MM.1S (cell line): ENCODE measurements around the gene OTX1.

Experiments
- EZH2 ChIP-seq: fragments of 300-600 bp; sonication (generic); optimal IDR thresholded peaks from 2 replicates; pipeline ENCODE3; 2017; ENCODE audit warnings: low read depth, mild to moderate bottlenecking, antibody characterized with exemption, low read length, mixed read lengths
- EZH2phosphoT487 ChIP-seq: fragments of 300-600 bp; sonication (generic); IDR thresholded peaks from 2 replicates; pipeline ENCODE4 v1.6.1; 2018; ENCODE audit warnings: antibody characterized with exemption, low read length
- TF ChIP-seq, protein P1 (sequence below): fragments of 300-600 bp; sonication (generic); IDR thresholded peaks from 2 replicates; pipeline ENCODE4 v1.5.1; 2016; ENCODE audit warnings: antibody characterized with exemption, low read length, mixed read lengths

- TF ChIP-seq, protein P1, sequence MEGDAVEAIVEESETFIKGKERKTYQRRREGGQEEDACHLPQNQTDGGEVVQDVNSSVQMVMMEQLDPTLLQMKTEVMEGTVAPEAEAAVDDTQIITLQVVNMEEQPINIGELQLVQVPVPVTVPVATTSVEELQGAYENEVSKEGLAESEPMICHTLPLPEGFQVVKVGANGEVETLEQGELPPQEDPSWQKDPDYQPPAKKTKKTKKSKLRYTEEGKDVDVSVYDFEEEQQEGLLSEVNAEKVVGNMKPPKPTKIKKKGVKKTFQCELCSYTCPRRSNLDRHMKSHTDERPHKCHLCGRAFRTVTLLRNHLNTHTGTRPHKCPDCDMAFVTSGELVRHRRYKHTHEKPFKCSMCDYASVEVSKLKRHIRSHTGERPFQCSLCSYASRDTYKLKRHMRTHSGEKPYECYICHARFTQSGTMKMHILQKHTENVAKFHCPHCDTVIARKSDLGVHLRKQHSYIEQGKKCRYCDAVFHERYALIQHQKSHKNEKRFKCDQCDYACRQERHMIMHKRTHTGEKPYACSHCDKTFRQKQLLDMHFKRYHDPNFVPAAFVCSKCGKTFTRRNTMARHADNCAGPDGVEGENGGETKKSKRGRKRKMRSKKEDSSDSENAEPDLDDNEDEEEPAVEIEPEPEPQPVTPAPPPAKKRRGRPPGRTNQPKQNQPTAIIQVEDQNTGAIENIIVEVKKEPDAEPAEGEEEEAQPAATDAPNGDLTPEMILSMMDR = no peak
- TF ChIP-seq EZH2 = no peak
- TF ChIP-seq EZH2phosphoT487 = no peak
These were observed 21.0 kb downstream of the OTX1 start for GRCh38 chr2:63071664-63072063.
